B cell (primary cell): ENCODE results near the gene LBR. TPM values are rescaled to one million over a fixed set of nuclear protein-coding genes. Genes with fewer than 3 reads are reported as not detected.

ENCODE experiments used
- ATAC-seq: fragments of 200-7000 bp; cut with Tn5 transposase; one replicate; pipeline ENCODE4 v1.10.0; 2021; ENCODE audit warnings: low read depth, mild to moderate bottlenecking, moderate number of reproducible peaks, moderate library complexity
- CTCF ChIA-PET: fragments of 350-600 bp; sonication (Branson Sonifier 250); formaldehyde crosslinking; loops from one replicate; lab custom pipeline; 2021; ENCODE audit warnings: antibody characterized with exemption, inconsistent platforms; lab: Charles Lee
- POLR2A ChIA-PET: fragments of 350-600 bp; sonication (Branson Sonifier 250); formaldehyde crosslinking; loops from one replicate; lab custom pipeline; 2021; ENCODE audit warnings: antibody characterized with exemption; lab: Charles Lee
- DNase-seq: peaks from one replicate; pipeline ENCODE4 v3.0.0; 2013
- H2AFZ ChIP-seq: 2 replicates; pipeline ENCODE4 v1.6.1; 2012; ENCODE audit warnings: mild to moderate bottlenecking, low read depth, low read length; ENCODE audit not compliant: insufficient read depth, poor library complexity, severe bottlenecking
- H3K27ac ChIP-seq, 2 donors: 1 replicate in 1 of 2; 2 replicates in 1 of 2; pipeline ENCODE4 v1.5.1; 2012 to 2013; ENCODE audit warnings: low read length in 2 of 2, mild to moderate bottlenecking in 2 of 2, moderate library complexity in 1 of 2
- H3K27me3 ChIP-seq, 4 experiments: fragments of 200-600 bp in 1 of 4; sonication (generic) in 1 of 4; replicated peaks in 1 of 4; 1 replicate in 2 of 4; 2 replicates in 2 of 4; pipeline versions ENCODE4 v1.6.1 to v1.7.0; 2013 to 2016; ENCODE audit warnings: low read length in 3 of 4, mild to moderate bottlenecking in 2 of 4, mixed read lengths in 1 of 4, moderate library complexity in 1 of 4; ENCODE audit not compliant: insufficient read depth in 4 of 4, control insufficient read depth in 3 of 4; ENCODE audit errors: control extremely low read depth in 1 of 4
- H3K36me3 ChIP-seq, 2 experiments: replicated peaks in 1 of 2; 1 replicate in 1 of 2; 2 replicates in 1 of 2; pipeline versions ENCODE4 v1.6.1 to v1.7.1; 2013; ENCODE audit warnings: low read length in 1 of 2; ENCODE audit not compliant: insufficient read depth in 2 of 2, control insufficient read depth in 1 of 2; ENCODE audit errors: control extremely low read depth in 1 of 2, extremely low read depth in 1 of 2
- H3K4me1 ChIP-seq, 2 donors: fragments of 200-600 bp in 1 of 2; sonication (generic) in 1 of 2; 1 replicate in 1 of 2; 2 replicates in 1 of 2; pipeline versions ENCODE4 v1.5.1 to v1.6.1; 2013 to 2017; ENCODE audit warnings: low read length in 2 of 2; ENCODE audit not compliant: control insufficient read depth in 2 of 2, insufficient read depth in 2 of 2
- H3K4me2 ChIP-seq: replicated peaks from 2 replicates; pipeline ENCODE3; 2012; ENCODE audit warnings: mild to moderate bottlenecking, low read depth, low read length; ENCODE audit not compliant: poor library complexity, severe bottlenecking
- H3K4me3 ChIP-seq, 5 experiments: fragments of 200-600 bp in 1 of 5; sonication (generic) in 1 of 5; 1 replicate in 3 of 5; 2 replicates in 2 of 5; pipeline versions ENCODE4 v1.5.1 to v1.7.0; 2011 to 2016; ENCODE audit warnings: low read length in 4 of 5, mild to moderate bottlenecking in 4 of 5, low read depth in 2 of 5, control low read depth in 1 of 5, moderate library complexity in 1 of 5; ENCODE audit not compliant: insufficient read depth in 1 of 5; ENCODE audit errors: control extremely low read depth in 1 of 5, extremely low read depth in 1 of 5
- H3K79me2 ChIP-seq: fragments of 200-600 bp; sonication (generic); one replicate; pipeline ENCODE4 v1.6.0; 2016; ENCODE audit warnings: low read length; ENCODE audit not compliant: control insufficient read depth, insufficient read depth
- H3K9ac ChIP-seq: fragments of 200-600 bp; sonication (generic); 2 replicates; pipeline ENCODE4 v1.6.1; 2017; ENCODE audit warnings: mild to moderate bottlenecking, low read length, moderate library complexity
- H3K9me3 ChIP-seq, 3 donors: one replicate each; pipeline versions ENCODE4 v1.6.1 to v1.7.1; 2013; ENCODE audit warnings: low read length in 2 of 3; ENCODE audit not compliant: control insufficient read depth in 2 of 3, insufficient read depth in 1 of 3; ENCODE audit errors: control extremely low read depth in 1 of 3
- H4K20me1 ChIP-seq: 2 replicates; pipeline ENCODE4 v1.6.0; 2012; ENCODE audit warnings: mild to moderate bottlenecking, low read length; ENCODE audit not compliant: insufficient read depth, control insufficient read depth, poor library complexity, severe bottlenecking
- H3K27ac Mint-ChIP-seq: one replicate; pipeline ENCODE4 v1.8.0; 2021; ENCODE audit warnings: mixed read lengths
- H3K27me3 Mint-ChIP-seq: one replicate; pipeline ENCODE4 v1.8.0; 2021; ENCODE audit warnings: mixed read lengths
- H3K4me1 Mint-ChIP-seq: one replicate; pipeline ENCODE4 v1.8.0; 2021; ENCODE audit warnings: mixed read lengths
- H3K4me3 Mint-ChIP-seq: one replicate; pipeline ENCODE4 v1.8.0; 2021; ENCODE audit warnings: mixed read lengths
- H3K9me3 Mint-ChIP-seq: one replicate; pipeline ENCODE4 v1.8.0; 2022; ENCODE audit warnings: mixed read lengths; ENCODE audit not compliant: insufficient read depth
- EZH2 ChIP-seq: IDR thresholded peaks from 2 replicates; pipeline ENCODE4 v1.6.1; 2012; ENCODE audit warnings: borderline replicate concordance, low read depth, mild to moderate bottlenecking, moderate library complexity, low read length; ENCODE audit not compliant: insufficient read depth, poor library complexity, severe bottlenecking
- WGBS: methylation state at CpG from one replicate; pipeline ENCODE4 v1.1.5; 2013; ENCODE audit warnings: missing lambda C conversion rate; ENCODE audit not compliant: insufficient coverage; 5-methylcytosine and 5-hydroxymethylcytosine counted together
- intact Hi-C: fragments of 100-400 bp; cut with micrococcal nuclease; formaldehyde crosslinking; loops from one replicate; pipeline ENCODE4 v1.10.0; 2022
- polyA plus RNA-seq: library from polyadenylated mRNA; depleted of rRNA; stranded (reverse); fragments of >200 nt; gene quantifications from 2 replicates; pipeline ENCODE4 v1.2.3, GENCODE V29; 2012
- total RNA-seq, 2 donors: library from RNA; stranded (reverse); fragments of 120-200 nt in 1 of 2; gene quantifications; 1 replicate in 1 of 2; 2 replicates in 1 of 2; pipeline versions ENCODE4 v1.2.3 to v1.2.4, GENCODE V29; 2013 to 2022
- TF ChIP-seq, protein P1 (sequence below): fragments of 200-600 bp; IDR thresholded peaks from one replicate; pipeline ENCODE4 v1.8.0; 2022; ENCODE audit warnings: antibody characterized with exemption, mild to moderate bottlenecking

Gene LBR
- total and polyA plus RNA-seq, 2 donors (not counting 1 experiment from before 2014, with no cell fraction given): 19.3 to 167 TPM

DNA sequence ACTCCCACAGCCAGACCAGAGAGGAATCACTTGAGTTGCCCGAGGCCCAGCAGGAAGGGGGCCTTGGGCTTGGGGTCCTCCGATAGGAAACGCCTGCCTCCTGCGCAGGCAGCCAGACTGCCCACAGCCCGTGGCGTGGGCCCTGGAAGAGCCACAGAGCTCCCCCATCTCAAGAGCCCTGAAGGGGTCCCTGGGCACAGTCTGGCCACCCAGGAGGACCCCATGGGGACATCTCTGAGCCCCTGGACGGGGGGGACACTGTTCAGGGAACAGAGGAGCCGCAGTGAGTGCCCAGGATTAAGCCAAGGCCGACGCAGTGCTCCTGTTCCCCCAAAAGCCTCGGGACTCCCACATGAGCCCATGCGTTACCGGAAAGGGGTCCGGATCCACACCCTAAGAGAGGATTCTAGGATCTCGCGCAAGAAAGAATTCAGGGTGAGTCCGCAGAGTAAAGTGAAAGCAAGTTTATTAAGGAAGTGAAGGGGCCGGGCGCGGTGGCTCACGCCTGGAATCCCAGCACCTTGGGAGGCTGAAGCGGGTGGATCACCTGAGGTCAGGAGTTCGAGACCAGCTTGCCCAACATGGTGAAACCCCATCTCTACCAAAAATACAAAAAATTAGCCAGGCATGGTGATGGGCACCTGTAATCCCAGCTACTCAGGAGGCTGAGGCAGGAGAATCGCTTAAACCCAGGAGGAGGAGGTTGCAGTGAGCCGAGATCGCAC lies 38.1 kb upstream of the LBR start:
- Histone ChIP-seq H3K27ac (peak overlapping the region; percentile 19 to 82), H4K20me1 (no peaks in the 10 kb centered on the region), H3K27me3 (no peaks in the 10 kb centered on the region), H3K4me3 (no peak overlapping the region), H3K4me2 (no peak overlapping the region), H3K4me1 (peaks cover 15 to 34% of the 10 kb centered on the region in 2 donors), H2AFZ (no peak overlapping the region), H3K79me2 (no peaks in the 10 kb centered on the region), H3K9ac (no peak overlapping the region), H3K36me3 (no peaks in the 10 kb centered on the region), H3K9me3 (no peaks in the 10 kb centered on the region)
- TF ChIP-seq EZH2: no peak
- TF ChIP-seq, protein P1, sequence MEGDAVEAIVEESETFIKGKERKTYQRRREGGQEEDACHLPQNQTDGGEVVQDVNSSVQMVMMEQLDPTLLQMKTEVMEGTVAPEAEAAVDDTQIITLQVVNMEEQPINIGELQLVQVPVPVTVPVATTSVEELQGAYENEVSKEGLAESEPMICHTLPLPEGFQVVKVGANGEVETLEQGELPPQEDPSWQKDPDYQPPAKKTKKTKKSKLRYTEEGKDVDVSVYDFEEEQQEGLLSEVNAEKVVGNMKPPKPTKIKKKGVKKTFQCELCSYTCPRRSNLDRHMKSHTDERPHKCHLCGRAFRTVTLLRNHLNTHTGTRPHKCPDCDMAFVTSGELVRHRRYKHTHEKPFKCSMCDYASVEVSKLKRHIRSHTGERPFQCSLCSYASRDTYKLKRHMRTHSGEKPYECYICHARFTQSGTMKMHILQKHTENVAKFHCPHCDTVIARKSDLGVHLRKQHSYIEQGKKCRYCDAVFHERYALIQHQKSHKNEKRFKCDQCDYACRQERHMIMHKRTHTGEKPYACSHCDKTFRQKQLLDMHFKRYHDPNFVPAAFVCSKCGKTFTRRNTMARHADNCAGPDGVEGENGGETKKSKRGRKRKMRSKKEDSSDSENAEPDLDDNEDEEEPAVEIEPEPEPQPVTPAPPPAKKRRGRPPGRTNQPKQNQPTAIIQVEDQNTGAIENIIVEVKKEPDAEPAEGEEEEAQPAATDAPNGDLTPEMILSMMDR: no peak
- ChIA-PET CTCF (interaction anchor here (1.3 to 2.0 kb wide), 2 partner anchors 9 to 15 kb away, joined by 4 to 6 read pairs; no protein-coding TSS in a partner anchor), POLR2A (interaction anchor here (3.0 kb wide), 1 partner anchor 39 kb away, joined by 37 read pairs; the partner anchor contains the start of gene LBR)
- no peaks in the 10 kb centered on the region for H3K27me3 Mint-ChIP-seq
- H3K4me3 Mint-ChIP-seq: peak overlapping the region; percentile 26
- no peak for DNase-seq
- H3K4me1 Mint-ChIP-seq: peaks cover 37% of the 10 kb centered on the region
- H3K9me3 Mint-ChIP-seq: no peaks in the 10 kb centered on the region
- H3K27ac Mint-ChIP-seq: peak overlapping the region; percentile 79
- intact Hi-C loops: loop anchor here (2.0 to 5.0 kb wide), 3 partner anchors 311 to 941 kb away; partner anchors contain the start of genes PARP1 and SRP9
- ATAC-seq: no peak
- WGBS: 98% methylated on average over 21 of the region's 26 CpGs
